NT2/D1 (cell line): ENCODE results near the gene LILRB2.

Experiments
- SUZ12 ChIP-seq: IDR thresholded peaks from 2 replicates; pipeline ENCODE4 v1.6.1; 2011; ENCODE audit not compliant: insufficient read length, insufficient read depth; ENCODE audit errors: extremely low read depth
- ZNF274 ChIP-seq: IDR thresholded peaks from 2 replicates; pipeline ENCODE4 v1.6.1; 2011; ENCODE audit warnings: mild to moderate bottlenecking, low read depth, low read length

DNA sequence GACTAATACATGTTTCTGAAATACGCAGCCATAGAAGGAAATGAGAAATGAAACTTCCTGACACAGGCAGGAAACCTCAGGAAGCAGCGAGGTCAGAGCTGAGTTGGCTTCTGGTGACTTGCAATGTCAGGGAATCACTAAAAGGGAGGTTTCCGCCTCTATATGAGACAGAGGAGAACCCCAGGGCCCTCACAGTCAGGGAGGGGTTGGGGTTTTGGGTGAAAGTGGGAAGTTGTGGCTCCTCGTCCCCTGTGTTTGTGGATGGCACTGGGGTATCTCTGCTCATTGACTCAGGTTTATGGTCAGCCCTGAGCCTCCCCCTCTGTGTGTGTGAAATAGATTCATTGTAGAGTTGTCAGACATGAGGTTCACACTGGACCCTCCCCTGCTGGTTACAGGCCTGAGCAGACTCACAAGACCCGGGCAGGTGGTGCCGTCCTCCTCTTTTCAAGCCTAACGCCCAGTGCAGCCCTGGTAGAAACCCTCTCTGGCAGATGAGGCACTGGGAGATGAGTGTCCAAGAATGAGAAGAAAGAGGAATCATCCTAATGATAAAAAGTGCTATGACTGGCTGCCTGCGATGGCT is 32.8 kb downstream of the LILRB2 start:
- TF ChIP-seq SUZ12 (no peak), ZNF274 (no peak)
